Measurements from ENCODE around the gene SPI1.

SPI1 gene

DNA sequence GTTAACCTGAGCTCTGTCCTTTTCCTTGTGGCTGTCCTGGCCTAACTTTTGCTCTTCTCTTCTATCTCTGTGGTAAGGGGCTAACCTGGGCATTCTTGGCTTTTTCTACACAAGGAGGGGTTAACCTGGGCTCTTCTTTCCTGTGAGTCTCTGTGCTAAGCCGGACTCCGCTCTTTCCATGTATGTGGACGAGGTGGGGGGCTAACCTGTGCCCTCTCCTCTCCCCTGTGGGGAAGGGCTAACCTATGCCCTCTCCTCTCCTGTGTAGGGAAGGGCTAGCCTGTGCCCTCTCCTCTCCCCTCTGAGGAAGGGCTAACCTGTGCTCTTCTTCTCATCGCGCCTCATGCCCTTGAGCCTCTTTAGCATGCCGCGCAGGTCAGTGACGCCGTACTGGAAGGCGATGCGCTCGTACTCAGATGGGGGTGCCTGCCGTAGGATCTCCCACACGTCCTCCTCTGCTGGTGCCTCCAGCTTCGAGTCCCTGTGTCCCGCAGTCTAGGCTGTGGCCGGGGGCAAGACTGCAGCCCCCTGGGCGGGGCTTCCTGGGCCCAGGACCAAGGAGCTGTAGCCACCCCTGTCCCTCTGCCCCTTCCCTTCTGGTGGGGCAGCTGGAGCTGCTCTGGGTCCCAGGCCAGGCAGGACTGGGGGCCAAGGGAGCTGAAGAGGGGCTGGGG is 32.3 kb downstream of the SPI1 start:
- in situ Hi-C loops (cut with HindIII; ENCODE audit: low sequenced_read_pairs) = no loop called here

DNA sequence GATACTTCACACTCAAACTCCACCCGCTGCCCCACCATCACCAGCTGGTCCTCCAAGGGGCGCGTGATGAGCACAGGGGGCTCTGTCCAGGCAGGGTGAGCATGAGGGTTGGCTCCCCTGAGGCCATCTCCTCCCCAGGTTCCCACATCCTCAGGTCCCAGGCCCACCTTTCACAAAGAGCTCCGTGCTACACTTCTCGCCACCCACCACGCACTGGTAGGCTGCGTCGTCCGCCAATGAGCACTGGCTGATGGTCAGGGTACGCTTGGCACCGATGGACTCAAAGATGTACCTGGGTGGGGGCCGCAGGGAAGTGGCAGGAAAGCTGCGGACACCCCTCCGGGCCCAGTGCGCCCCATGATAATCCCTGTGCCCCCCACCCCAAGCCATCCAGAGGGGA is 35.5 kb downstream of the SPI1 start:
- in situ Hi-C loops (cut with HindIII; ENCODE audit: low sequenced_read_pairs) = no loop called here

DNA sequence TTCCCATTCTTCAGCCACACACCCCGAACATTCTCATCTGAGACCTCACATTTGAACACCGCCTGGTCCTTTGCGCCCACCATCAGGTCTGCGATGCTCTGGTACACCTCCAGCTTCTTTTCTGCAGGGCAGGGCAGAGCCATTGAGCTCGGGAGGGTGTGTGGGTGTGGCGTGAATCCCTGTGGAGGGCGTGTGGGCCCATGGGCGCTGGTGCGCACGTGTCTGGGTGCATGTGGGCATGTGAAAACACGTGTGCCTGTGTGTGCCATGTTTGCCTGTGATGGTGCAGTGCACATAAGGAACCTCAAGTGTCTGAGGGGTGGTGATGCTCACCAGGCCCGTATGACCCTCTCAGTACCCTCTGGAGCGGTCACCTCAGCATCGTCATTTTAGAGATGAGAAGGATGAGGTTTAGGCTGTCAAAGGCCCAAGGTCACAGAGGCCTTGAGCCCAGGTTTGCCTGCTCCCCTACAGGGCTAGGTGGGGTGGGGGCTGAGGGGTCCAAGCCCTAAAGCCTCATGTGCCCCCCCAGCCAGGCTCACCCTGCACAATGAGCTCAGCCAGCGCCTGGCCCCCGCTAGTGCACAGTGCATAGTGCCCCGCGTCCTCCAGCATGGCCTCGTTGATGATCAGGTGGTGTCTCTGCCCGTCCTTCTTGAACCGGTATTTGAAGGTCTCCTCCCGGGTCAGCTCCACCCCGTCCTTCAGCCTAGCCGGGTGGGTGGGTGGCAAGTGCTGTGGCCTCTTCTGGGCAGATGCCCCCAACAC is 36.1 kb downstream of the SPI1 start:
- in situ Hi-C loops (cut with HindIII; ENCODE audit: low sequenced_read_pairs) = no loop called here

DNA sequence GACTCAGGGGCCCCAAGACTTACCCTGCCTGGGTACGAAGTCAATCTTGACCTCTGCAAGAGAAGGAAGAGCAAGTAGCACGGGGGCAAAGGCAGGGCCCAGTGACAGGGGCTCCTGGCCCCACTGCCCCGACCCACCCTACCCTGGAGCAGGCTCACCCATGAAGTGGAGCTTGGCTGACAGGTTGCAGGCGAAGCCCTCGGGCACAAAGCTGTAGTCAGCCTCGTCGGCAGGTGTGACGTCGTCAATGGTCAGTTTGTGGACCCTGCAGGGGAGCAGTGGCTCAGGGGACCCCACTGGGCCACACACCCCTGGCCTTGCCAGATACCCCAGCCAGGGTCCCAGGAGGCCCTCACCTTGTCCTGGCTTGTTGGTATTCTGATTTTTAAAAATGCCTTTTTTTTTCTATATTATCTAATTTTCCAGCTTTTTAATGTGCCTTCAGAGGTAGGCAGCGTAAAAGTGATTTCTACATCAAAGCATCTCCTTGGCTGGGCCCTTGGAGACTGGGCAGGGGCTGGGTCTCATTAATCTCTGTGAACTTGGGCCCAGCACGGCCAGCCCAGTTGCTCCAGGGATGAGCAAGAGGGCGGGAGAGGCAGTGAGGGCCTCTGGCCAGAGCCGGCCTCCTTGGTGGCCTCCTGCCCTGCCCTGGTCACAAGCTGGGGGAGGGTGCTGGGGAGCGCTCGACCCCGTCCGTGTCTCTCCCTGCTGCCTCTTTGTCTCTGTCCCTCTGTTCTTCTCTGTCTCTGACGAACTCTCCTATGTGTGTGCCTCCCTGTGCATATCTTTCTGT is 37.2 kb downstream of the SPI1 start:
- in situ Hi-C loops (cut with HindIII; ENCODE audit: low sequenced_read_pairs) = no loop called here

DNA sequence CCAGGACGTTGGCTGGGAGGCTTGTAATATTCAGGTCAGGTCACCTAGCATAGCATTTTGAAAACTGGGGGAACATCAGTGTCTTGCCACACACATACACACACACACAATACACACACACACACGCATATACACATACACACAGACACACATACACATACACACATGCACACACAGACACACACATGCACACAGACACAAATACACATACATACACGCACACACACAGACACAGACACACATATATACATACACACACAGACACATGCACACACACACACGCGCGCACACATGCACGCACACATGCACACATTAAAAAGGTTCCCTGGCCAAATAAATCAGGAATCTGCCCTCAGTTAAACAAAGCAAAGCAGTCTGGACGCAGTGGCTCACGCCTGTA is 38.3 kb downstream of the SPI1 start:
- in situ Hi-C loops (cut with HindIII; ENCODE audit: low sequenced_read_pairs) = no loop called here

DNA sequence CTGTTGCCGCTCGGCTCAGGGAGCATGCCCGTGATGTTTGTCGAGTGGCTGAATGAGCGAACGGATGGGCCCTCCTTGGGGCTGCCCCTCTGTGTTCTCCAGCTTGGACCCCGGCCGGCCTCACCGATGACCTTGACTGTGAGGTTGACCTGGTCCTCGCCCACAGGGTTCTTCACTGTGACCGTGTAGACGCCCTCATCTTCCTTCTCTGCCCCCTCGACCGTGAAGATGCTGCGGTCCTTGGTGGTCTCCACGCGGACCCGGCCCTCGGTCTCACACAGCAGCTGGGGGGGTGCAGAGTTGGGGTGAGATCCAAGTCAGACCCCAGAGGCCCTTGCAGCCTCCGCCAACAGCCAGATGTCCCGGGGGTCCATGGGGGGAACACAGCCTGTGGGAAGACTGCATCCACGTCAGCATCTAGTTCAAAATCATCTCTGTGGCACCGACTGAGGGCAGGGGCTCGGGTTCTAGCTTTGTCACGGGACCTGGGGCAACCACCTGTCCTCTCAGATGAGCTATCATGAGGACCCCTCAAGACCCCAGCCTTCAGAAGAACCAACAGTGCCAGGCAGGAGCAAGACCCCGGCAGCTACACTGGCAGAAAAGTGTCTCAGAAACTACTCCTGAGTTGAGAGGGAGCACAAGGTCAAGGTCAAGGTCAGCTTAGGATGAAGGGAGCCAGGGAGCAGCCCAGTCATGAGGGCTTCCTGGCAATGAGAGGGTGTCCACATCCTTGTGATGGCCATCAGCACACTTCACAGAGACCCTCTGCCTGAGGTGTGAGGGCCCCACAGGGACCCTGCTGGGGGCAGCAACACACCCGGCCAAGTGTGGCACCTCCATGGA is 39.7 kb downstream of the SPI1 start:
- in situ Hi-C loops (cut with HindIII; ENCODE audit: low sequenced_read_pairs) = no loop called here

DNA sequence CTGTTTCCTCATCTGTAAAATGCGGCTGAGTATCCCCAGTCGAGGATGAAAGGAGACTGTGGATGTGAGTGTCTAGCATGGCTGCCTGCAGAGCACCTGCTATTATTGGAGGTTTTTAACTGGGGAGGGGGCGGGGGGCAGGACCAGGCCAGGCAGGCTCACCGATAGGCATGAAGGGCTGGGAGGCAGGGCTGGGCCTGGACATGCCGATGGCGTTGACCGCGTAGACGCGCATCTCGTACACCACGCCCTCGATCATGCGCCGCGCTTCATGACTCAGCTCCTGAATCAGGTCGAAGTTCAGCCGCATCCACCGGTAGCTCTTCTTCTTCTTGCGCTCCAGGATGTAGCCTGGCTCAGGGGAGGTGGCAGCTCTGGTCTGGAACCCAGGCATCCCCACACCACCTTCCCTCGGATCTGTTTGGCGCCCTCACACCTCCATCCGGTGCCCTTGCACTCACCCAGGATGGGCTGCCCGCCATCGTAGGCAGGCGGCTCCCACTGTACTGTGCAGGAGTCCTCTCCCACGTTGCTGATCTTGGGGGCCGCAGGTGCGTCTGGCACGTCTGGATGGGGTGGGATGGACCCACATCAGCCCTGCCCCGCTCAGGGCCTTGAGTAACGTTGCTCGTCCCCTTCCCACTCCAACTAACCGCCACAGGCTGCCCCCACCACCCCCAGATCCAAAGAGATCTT is 41.0 kb downstream of the SPI1 start:
- in situ Hi-C loops (cut with HindIII; ENCODE audit: low sequenced_read_pairs) = no loop called here

DNA sequence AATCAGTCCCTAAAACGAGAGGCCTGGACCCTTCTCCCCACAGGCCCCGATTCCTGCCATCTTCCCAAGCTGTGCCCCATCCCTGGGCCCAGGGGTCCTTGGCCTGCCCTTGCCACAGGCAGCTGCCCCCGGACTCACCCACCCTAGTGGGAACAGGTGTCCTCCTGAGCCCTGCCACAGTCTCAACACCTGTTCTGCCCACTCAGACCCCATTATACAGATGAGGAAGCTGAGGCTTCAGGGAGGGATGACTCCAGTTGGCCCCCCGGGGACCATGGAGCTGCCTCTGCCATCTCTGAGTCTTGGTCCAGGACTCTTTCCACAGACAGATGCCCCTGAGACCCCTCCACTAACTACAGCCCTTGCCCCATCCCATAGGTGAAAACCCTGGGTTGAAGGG is 41.8 kb downstream of the SPI1 start:
- in situ Hi-C loops (cut with HindIII; ENCODE audit: low sequenced_read_pairs) = no loop called here

DNA sequence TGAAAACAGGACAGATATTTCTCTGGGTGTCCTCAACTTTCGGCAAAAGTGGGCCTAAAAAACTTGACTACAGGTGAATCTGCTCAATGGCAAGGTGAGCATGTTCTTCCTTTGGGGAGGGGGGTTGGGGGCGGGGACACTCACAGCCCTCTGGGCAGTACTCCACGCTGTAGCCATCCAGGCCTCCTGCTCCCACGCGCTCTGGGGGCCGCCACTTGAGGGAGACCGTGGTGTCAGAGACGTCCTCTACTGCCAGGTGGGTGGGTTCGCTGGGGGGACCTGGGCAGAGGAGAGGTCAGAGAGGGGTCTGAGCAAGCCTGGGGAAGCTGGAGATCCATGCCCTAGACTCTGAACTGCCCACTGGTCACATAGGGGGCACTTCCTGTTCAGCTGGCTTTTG is 42.6 kb downstream of the SPI1 start:
- in situ Hi-C loops (cut with HindIII; ENCODE audit: low sequenced_read_pairs) = no loop called here

DNA sequence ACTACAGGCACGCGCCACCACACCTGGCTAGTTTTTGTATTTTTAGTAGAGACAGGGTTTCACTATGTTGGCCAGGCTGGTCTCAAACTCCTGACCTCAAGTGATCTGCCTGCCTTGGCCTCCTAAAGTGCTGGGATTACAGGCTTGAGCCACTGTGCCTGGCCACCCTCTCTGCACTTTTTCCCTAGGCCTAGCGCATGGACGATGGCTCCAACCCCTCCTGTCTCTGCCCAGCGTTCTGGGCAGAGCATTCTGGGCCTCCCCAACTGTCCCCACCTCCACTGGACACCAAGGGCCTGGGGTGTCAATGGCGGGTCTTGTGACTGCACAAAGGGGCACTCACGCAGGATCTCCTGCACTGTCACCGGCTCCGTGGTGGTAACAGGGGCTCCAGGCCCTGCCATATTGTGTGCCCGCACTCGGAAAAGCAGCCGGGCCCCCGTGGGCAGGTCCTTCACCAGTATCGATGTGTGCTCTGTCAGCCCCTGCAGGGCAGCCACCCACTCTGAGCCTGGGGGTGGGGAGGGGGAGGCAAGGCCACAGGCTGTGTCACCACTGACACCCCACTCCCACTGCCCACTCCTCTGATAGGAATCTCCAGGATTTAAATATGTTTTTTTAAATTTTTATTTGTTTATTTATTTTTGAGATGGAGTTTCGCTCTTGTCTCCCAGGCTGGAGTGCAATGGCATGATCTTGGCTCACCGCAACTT is 43.5 kb downstream of the SPI1 start:
- in situ Hi-C loops (cut with HindIII; ENCODE audit: low sequenced_read_pairs) = loop anchor here (5.0 kb wide), 4 partner anchors 63 to 263 kb away; partner anchors contain the start of genes MADD and SLC39A13

DNA sequence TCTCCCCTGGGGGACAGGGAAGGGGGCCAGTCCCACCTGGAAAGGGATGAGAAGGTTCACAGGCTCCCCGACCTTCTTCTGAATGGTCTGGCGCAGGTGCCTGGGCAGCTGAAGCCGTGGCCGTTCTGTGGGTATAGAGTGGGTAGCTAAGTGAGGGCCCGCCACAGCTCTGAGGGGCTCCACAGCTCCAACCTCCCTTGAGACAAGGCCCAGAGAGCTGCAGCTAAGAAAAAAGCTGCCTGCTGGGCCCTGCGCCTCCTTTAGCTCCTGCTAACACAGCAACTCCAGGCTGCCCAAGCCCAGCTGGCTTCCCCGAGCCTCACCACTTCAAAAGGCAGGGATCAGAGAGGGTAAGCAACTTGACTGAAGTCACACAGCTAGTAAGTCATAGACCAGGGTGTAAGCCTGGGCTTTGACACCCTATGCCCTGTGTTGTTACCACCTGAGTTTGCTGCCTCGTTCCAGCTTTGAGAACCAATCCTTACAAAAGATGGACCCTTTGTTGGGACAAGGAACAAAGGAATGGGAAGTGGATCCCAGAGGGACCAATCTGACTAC is 44.4 kb downstream of the SPI1 start:
- in situ Hi-C loops (cut with HindIII; ENCODE audit: low sequenced_read_pairs) = loop anchor here (5.0 kb wide), 4 partner anchors 62 to 262 kb away; partner anchors contain the start of genes MADD and SLC39A13

DNA sequence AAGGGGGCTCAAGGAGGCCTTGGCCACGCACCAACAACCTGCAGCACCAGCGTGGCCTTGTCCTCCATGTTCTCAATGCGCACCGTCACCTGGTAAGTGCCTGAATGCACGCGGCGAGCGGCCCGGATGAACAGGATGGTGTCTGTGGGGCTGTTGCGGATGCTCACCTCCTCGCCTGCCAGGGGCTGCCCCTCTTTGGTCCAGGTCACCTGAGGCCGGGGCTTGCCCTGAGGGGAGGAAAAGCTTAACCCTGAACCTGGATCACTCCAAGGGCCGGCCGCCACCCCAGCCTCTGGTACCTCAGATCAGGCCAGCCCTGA is 44.9 kb downstream of the SPI1 start:
- in situ Hi-C loops (cut with HindIII; ENCODE audit: low sequenced_read_pairs) = loop anchor here (5.0 kb wide), 4 partner anchors 61 to 261 kb away; partner anchors contain the start of genes MADD and SLC39A13

DNA sequence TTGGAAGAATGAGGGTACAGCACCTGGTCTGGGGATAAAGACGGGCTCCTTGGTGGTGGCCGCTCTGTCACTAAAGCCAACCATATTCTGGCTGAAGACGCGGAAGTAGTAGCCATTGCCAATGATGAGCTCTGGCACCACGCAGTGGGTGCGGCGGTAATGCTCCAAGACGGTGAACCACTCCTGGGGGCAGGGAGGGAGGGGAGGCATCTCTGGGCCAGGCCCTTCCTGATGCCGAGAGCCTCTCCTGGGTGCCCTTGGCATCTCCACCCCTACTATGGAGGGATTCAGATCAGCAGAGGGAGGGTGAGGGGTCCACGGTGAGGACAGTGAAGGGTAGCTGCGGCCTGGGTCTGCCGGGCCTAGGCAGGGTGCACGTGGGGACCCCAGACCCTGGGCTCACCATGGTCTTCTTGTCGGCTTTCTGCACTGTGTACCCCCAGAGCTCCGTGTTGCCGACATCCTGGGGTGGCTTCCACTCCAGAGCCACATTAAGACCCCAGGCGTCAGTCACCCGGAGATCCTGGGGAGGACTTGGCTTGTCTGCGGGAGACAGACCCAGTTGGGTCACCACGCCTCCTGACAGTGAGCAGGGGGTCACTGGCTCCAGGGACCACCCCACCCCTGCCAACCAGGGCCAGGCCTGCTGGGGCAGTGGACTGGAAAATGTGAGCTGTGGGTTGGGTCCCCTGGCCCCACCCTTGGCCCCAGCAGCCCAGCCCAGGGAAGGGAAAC is 45.4 kb downstream of the SPI1 start:
- in situ Hi-C loops (cut with HindIII; ENCODE audit: low sequenced_read_pairs) = loop anchor here (5.0 kb wide), 4 partner anchors 61 to 261 kb away; partner anchors contain the start of genes MADD and SLC39A13

DNA sequence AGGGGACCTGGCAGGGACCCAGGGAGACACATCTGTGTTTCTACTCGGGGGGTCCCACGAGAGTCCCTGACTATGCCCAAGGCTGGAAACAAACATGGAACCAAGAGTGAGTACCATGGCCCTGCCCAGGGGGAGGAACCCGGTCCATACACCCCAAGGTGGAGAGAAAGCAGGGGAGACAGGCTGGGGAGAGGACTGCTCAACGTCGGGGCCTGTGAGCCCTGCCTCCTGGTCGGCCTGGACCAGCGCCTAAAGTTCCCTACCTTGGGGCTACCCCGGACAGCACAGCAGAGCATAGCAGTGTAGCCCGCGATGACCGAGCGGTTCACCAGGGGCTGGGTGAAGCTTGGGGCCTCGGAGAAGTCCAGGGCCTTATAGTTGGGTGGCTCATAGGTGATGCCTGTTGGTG is 46.0 kb downstream of the SPI1 start:
- in situ Hi-C loops (cut with HindIII; ENCODE audit: low sequenced_read_pairs) = loop anchor here (5.0 kb wide), 4 partner anchors 60 to 260 kb away; partner anchors contain the start of genes MADD and SLC39A13

DNA sequence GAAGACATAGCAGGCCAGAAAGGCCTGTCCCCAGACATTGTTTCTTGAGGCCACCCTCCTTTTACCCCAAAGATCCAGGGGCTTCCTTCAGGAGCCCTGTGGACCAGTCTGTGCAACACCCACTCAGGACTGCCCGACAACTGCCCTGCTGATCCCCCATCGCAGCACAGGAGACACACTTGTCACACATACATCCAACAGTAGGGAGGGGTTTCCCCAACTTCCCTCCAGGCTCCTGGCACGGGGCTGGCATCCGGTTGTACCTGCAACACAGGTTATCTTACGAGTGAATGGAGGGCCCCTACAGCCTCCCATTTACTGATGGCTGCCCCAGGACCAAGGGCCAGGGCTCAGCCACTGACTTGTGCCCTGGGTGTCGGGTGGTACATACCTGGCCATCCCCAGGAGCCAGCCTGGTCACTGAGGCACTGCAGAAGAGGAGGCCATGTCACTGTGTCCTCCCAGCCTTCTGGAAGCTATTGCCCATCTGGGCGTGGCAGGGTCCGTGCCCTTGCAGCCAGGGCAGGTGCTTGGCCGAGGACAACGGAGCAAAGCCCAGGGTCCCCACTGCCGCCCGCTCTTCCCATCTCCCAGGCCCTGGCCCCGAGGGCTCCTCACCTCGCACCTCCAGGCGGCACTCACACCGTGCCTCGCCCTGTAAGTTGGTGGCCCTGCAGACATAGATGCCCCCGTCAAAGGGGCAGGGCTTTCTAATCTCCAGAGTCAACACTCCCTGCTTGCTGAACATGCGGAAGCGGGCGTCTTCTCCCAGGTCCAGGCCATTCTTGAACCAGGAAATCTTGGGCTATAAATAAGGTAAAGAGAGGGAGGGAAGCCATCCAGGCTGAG is 46.7 kb downstream of the SPI1 start:
- in situ Hi-C loops (cut with HindIII; ENCODE audit: low sequenced_read_pairs) = loop anchor here (5.0 kb wide), 4 partner anchors 59 to 259 kb away; partner anchors contain the start of genes MADD and SLC39A13

DNA sequence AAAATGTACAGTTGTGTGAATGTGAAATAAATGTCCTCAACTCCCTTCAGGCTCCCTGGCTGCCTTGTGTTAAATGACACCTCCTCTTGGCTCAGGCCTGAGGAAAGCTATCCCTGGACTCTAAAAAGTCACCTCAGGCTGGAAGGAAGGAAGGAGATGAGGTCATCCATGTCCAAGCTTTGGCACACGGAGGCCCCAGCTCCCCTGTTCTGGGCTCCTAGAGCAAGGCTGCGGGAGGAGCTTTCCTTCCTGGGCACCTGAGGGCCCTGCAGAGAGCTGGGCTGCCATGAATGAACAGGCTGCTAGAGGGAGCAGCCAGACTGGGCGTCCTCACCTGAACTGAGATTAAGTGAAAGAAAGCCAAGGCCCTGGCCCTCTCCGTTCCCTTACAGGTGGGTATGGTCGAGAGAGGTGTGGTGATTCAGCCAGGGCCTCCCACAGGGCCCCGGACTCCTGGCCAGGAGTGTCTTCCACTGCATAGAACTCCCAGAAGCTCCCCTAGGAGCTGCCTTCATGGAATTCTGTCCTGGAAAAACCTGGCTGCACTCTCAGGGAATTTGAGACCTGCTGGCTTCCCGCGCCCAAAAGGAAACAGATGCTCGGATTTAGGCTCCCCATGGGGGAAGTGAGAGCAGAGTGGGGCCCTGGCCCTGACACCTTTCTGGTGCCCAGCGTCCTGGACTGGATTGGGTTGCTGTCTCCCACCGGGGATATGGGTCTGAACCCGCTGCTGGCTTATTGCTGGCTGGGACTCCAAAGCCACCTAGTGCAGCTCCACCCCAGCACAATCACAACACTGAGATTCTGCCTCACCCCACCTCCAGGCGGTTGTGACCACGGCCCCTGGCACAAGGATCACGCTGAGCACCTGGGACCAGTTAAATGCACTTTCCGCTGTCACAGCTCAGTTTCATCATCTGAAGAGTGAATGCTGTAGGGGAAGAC is 48.1 kb downstream of the SPI1 start:
- in situ Hi-C loops (cut with HindIII; ENCODE audit: low sequenced_read_pairs) = loop anchor here (5.0 kb wide), 4 partner anchors 58 to 258 kb away; partner anchors contain the start of genes MADD and SLC39A13
